GM19328 (cell line): ENCODE data around the gene AAK1.

ENCODE experiments used
- ATAC-seq: cut with Tn5 transposase; IDR thresholded peaks from one replicate; pipeline ENCODE4 v1.9.1; 2021; ENCODE audit warnings: mild to moderate bottlenecking, moderate library complexity; ENCODE audit not compliant: unreplicated experiment

AAK1 gene

DNA sequence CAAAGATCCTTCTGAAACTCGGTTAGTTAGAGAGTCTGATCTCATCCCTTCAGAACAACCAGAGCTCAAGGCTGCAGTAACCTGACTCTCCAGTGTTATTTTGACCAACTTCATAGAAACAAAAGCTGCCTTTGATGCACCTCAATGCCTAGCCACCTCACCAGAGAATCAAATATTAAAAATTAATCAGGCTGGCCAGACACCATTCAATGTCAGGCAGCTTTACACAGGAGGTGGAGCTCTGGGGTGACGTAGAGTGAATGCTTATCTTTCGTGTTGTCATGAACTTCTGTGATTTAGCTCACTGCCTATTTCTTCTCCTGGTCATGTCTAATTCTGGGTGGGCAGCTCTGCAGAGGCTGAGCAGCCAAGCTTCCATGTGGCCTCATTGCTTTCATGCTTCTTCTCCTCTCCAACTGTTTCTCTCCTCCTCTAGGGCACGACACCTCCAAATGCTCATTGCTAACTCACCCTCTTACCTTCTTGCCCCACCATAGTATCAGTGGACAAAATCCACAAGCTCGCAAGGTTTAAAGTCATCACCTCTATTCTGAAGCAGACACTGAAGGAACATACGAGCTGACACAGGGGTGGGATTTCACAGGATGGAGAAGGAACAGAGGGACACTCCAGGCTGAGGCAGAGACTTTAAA lies 39.4 kb downstream of the AAK1 start:
- ATAC-seq, result no peak

DNA sequence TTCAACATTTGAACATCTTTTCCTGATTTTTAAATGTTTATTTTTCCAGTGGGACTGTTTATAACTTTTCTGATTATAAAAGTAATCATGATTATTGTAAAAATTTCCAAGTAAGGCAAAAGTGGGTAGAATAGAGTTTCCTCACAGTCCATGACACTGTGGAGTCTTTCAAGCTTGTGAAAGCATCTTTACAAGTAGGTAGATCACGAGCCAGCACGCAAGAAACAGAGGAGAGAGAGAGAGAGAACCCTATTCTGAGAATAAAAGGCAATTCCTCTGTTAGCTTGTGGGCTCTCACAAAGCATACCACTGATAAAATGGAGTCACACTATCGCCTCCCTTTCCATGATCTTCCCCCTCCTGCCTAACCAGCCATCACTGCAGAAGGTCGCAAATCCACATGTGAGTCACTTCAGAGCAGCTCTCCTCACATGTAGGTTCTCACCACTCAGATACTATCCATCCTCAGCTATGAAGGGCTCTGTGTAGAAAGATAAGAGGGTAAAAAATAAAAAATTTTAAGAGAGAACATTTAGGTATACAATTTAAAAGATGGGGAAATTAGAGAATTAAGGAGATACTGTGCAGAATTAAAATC lies 40.3 kb downstream of the AAK1 start:
- ATAC-seq, result no peak

DNA sequence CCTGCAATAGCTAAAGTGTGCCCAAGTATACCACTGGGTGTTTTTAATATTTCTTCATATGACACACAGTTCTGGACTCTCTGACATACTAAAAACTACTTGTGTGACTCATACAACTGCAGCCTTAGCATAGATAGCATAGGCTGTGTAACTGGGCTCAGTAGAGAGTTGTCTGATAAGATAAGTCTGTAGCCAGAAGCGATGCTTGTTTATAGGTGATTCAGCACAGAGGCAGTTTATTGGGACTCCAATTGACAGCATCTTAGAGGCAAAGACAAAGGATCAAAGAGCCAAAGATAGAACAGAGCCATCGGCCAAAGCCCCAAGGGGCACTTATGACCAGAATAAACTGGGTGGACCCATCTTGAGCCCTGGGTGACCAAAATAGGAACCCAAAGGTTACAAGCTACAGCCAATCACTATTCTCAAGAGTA lies 42.3 kb downstream of the AAK1 start:
- no peak for ATAC-seq

DNA sequence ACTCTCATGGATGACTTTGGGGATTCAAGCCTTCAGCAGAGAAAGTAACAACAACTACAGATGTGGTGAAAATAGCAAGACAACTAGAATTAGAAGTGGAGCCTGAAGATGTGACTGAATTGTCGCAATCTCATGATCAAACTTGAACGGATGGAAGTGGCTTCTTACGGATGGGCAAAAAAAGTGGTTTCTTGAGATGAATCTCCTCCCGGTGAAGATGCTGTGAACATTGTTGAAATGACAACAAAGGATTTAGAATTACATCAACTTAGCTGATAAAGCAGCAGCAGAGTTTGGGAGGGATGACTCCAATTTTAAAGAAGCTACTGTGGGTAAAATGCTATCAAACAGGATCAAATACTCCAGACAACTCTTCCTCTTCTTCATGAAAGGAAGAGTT lies 43.1 kb downstream of the AAK1 start:
- no peak for ATAC-seq

DNA sequence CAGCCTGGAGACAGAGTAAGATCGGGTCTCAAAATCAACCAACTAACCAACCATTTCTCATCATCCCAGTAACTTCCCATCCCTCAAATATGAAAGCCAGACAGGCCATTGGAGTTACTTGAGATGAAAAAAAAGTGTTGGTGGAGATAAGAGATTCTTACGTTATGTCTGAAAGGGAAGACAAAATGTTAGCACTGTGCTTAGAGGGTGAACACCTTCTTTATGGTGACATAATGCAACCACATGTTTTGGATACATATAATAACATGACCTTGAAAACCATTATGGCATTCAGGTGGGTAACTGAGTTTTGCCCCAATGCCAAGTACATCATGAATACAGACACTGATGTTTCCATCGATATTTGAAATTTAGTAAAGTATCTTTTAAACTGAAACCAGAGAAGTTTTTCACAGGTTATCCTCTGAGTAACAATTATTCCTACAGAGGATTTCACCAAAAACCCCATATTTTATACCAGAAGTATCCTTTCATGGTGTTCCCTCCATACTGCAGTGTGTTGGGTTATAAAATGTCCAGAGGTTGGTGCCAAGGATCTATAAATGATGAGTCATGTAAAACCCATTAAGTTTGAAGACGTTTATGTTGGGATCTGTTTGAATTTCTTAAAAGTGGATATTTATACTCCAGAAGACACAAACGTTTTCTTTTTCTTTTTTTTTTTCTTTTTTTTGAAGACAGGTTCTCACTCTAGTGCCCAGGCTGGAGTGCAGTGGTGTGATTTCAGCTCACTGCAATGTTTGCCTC lies 45.5 kb downstream of the AAK1 start:
- no peak for ATAC-seq

DNA sequence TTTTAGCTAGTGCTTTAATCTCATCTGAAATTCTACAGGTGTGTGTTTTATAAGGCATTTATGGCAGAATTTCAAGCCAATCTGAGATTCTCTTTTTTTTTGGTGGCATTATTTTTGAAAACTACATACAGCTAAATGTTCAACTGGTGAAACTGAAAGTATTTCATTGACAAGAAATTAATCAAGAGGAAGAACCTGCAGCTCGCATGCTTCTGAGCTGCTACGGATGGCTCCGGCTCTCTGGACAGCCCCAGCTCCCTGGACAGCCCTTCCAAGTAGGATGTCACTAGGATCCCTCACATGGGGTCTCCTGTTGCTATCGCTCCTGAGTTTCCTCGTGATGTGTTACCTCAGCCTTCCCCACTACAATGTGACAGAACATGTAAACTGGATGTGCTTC lies 46.4 kb downstream of the AAK1 start:
- no peak for ATAC-seq

DNA sequence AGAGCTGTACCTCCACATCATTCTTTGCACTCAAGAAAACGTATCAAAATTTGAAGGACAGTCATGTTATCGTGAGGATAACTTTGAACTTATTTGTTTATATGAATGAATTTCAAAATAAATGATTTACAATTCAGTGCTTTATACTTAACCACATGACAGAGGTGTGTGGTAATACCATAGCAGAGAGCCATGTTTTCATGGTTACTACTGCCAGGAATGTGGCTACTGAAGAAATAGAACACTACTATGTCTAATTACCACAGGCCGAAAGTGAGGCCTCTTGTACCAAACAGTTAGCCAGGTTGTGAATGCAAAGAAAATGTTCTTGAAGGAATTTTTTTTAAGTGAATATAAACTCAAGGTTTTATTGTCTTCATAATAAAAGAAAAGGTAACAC lies 49.2 kb downstream of the AAK1 start:
- no peak for ATAC-seq

DNA sequence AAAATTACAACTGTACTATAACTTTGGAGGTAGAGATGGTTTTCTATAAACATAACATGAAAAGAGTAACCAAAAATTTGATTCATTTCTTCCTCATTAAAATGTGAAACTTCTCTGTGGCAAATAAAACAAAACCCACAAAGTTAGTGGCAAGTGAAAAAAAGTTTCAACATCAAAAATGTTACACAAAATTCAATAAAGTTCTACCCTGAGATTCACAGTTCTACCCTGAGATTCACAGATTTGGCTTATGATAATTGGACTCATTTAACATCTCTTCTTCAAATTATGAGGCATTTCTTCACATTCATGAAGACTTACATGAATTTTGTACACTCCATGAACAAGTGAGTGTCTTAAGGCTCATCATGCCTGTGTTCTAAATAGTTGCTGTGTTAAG lies 51.0 kb downstream of the AAK1 start:
- no peak for ATAC-seq

DNA sequence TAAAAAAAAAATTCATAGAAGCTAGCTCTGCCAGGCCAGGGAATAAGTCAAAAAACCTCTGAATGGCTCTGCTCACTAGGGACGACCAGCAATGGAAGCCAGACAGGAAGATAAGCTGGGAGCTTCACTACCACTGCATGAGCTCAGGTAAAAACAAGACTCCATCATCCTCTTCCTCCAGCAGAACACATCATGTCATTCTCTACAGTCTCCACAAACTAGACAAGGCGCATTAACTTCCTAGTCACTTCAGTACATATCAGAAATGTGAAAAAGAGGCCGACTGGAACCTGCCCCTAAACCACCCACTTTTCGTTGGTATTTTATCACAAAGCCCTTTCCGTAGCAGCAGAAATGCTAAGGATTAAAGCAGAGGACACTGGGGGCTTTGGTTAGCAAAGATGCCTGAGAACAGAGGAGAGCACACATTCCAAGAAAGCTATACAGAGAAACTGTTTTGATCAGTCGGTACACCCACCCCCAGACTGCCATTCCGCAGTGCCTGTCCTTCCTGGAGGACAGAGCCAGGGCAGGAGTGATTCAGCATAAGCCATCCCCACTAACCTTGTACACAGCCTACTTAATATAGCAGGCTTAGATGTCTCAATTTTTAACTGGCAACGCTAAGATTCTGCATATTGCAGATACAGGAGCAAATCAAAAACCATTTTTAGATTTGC lies 53.4 kb downstream of the AAK1 start:
- ATAC-seq, result no peak

DNA sequence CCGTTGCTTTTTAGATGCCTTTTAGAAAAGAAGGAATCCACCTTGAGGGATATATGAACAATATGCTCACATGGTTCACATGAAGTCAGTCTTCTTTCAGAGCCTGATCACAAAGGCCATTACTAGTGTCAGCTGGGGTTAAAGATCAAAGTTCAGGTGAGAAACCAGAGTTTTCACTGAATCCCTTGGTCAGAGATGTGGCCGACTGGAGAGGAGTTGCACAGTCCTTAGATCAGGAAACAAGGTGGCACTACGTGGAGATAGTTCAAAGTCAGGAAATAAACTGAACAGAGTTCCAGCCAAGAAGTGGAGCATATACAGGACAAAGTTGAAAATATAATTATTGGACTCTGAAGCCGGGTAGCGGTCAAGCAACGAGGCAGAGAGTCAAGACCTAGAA lies 54.6 kb downstream of the AAK1 start:
- no peak for ATAC-seq

DNA sequence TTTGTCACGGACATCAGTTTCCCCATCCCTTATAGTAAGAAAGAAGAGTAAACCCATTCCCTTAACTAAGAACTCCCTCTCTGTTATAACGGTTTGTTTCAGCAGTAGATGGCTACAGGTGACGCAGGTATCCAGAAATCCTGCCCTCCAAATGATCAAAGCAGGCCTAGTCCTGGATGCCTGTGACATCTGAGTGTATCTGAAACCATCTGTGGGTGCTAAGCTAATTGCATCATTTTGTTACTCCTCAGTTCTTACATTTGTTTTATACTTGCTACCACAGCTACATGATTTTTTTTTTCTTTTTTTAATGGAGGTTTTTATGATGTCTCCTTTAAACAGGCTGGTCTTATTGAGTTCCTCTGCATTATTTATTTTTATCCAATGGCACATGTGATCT lies 55.1 kb downstream of the AAK1 start:
- ATAC-seq, result no peak

DNA sequence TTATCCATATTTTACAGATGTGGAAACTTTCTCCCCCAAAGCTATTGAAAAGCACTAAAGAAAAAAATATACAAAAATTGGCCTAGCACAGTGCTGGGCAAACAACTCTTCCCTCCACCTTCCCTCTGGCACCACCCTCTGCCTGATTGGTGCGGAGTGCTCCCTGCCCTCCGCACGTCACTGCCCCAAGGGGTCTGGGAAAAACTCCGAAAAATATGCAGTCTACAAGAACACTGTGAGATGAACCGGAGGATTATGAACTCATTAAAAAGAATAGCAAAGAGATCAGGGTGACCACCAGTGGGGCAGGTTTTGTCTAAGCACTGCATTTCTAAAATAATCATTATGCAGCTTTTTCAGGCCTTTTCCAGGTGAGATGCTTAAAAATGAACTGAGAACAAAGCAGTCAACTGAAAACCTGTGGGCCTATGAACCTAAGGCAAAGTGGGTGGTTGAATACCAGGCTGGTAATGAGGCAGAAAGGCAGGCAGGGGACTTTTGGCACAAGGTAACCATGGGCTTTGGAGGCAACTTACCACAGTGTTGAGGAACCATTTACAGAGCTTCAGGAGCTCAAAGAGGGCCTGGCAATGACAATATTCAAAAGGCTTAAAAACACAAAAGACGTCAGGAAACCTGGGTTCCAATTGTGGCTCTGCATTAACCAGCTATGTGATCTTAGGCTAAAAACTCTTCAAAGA lies 57.5 kb downstream of the AAK1 start:
- no peak for ATAC-seq

DNA sequence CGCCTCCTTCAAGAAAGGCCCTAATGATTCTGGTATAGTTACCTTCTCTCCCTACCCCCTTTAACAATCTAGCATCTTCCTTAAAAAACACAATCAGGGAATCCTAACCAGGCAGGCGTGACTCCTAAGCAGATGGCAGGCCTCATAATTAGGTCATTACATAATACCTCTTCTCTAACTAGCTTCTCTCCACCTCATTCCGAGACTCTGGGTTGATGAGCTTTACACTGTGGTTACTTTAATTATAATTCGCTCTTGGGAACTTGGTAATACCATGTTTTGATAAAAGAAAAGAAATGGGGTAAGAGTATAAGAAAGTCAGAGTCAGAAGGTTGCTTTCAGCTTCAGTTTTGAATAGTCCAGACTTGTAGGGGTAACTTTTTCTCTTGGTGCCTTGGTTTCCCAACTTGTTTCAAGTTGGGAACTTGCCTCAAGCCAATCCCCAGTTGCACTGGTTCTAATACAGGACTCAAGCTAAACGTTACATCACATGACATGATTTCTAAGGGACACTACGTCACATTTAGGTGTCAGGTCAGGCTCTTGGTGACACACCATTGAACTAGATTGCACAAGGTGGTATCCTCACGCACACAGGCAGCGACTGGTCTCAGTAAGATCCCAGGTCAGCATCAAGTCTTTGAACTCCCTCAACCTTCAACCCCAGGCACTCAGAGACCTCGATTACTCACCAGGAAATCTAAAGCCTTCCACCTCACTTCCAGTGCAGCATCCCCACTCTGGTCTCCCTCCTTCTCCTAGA lies 59.2 kb downstream of the AAK1 start:
- no peak for ATAC-seq

DNA sequence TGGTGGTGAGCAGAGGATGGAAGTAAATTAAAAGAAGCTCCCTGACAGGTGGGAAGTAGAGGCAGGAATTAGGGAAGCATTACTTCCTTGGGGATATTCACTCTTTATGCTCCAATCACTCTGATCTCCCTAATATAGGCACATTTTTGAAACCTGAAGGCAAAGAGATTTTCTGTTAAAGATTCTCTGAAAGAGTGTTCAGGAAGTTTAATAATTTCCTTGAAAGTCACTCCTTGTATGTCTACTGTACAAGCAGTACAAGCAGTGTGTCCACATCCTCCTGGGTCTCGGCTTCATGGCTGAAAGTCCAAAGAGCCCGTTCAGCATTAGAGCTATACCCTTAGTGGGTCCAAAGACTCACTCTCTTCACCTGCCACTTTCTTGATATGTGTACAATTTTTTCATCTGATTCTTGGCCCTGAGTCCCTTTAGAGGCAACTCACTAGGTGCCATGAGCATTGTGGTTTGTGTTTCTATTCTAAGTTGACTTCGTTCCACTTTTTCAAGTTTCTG lies 60.2 kb downstream of the AAK1 start:
- ATAC-seq, result no peak

DNA sequence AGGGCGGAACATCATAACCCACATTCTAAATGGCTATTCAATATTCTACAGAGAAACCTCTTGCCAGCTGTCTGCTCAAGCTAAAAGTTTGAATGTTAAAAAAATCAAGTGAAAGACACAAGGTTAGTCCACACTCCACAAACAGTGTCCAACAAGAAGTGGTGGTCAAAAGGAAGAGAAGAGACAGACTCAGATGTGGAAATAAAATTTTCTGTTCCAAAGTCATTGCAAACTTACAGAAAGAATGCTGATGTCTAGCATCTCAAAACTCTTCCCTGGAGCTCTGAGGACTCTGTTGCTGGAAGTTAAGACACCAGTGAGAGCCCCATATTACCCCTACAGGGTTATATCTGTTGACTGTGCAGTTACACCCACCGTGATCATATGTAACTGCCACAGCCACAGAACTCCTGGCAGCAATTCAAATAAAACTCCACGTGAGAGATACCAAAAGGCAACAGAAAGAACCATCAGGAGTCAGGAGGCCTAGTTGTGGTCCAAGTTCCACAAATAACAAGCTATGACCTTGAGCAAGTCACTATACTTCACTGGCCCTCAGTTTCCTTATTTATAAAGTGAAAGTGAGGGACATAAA lies 60.9 kb downstream of the AAK1 start:
- no peak for ATAC-seq

DNA sequence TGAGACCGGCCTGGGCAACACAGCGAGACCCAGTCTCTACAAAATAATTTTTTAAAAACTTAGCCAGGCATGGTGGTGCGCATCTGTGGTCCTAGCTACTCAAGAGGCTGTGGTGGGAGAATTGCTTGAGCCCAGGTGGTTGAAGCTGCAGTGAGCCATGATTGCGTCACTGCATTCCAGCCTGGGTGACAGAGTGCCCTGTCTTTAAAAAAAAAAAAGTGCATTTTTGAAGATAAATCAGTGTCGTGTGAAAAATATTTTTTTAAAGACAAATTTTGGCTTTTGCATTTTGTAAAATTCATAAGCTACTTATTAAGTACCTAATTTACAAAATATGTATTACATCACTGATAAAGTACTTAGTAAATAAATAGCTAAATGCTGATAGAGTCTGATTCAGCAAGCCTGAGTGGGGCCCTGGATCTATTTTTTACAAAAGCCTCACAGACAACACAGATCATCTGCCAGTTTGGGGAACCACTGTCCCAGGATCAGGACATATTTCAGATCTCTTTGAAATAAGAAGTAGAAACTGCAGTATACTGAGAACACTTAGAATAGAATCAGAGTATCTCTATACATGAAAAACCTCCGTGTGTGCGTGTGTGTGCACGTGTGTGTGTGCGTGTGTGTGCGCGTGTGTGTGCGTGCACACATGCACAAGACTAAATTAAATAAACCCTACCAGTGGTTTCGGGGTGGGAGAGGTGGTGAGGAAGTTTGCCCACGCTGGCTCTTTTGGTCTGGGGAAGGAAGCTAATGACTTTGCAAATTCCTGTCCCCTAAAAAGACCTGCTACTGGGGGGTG lies 61.6 kb downstream of the AAK1 start:
- no peak for ATAC-seq

DNA sequence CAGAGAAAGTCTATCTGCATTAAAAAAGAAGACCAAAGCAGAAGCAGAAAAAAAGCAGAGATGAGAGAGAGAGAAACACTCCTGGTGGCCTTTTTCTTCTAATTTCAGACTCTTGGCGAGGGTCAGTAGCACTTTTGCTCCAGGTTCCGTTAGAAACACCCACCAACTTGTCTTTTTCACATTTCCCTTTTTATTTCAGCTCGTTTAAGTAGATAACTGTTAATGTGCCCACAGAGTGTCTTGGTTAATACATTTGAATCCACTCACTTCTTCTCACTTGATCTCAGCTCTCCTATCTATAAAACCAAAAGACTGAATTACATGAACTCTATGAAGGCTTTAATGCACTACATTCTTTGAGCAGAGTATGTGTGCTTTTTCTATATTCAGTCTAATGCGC lies 63.1 kb downstream of the AAK1 start:
- no peak for ATAC-seq

DNA sequence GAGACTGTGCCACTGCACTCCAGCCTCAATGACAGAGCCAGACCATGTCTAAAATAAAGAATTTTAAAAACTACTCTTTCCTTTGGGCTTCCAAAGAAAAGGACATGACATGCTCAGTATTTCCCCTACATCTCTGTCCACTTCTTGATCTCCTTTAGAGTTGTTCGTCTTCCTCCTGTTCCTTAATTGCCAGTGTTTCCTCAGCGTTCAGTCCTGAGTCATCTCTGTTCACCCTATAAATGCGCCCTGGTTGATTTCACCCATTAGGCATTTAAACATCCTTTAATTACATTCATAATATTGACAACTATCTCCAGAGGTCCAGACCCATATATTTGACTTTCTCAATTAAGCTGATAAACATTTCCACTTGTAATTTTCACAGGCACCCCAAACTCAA lies 64.0 kb downstream of the AAK1 start:
- no peak for ATAC-seq

DNA sequence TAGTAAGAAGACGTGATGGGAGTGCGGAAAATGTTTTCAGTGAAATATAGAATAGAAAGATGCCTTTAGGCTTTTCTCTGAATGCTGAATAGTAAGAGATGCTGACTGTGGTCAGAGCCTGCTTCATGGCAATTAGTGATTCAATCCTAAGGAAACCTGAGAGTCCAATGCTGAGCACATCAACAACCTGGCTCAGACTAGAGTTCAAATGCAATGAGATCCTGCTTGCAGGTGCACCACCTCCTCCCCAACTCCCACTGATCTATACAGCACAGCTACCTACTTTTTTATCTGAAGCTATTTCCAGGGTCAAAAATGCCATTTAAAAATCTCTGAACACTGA lies 65.4 kb downstream of the AAK1 start:
- ATAC-seq, result no peak
